Common myeloid progenitor, CD34-positive (primary cell): ENCODE measurements around the gene RUNX1.

Source experiments
- CTCF ChIA-PET: fragments of 350-600 bp; sonication (Branson Sonifier 250); formaldehyde crosslinking; loops from one replicate; lab custom pipeline; 2021; ENCODE audit warnings: antibody characterized with exemption; lab: Charles Lee
- POLR2A ChIA-PET: fragments of 350-600 bp; sonication (Branson Sonifier 250); formaldehyde crosslinking; loops from one replicate; lab custom pipeline; 2021; ENCODE audit warnings: antibody characterized with exemption; lab: Charles Lee
- DNase-seq, 3 donors: peaks; one replicate each; pipeline versions ENCODE4 v3.0.0 to v3.0.0-alpha.2; 2013
- H3K27ac ChIP-seq, 2 experiments: 1 replicate in 1 of 2; 2 replicates in 1 of 2; pipeline ENCODE4 v1.7.0; 2013; ENCODE audit warnings: inconsistent platforms in 2 of 2, low read length in 2 of 2, mild to moderate bottlenecking in 2 of 2, low read depth in 1 of 2, moderate library complexity in 1 of 2; ENCODE audit not compliant: severe bottlenecking in 2 of 2, insufficient read depth in 1 of 2, poor library complexity in 1 of 2
- H3K27me3 ChIP-seq, 5 experiments: replicated peaks in 2 of 5; 1 replicate in 3 of 5; 2 replicates in 2 of 5; pipeline versions ENCODE4 v1.6.1 to v1.7.0; 2013; ENCODE audit warnings: low read length in 4 of 5, mild to moderate bottlenecking in 2 of 5, moderate library complexity in 2 of 5, inconsistent platforms in 1 of 5; ENCODE audit not compliant: insufficient read depth in 5 of 5, control insufficient read depth in 4 of 5
- H3K36me3 ChIP-seq, 4 experiments: 1 replicate in 2 of 4; 2 replicates in 2 of 4; pipeline versions ENCODE4 v1.6.1 to v1.7.0; 2013; ENCODE audit warnings: low read length in 3 of 4, control low read depth in 1 of 4, mild to moderate bottlenecking in 1 of 4; ENCODE audit not compliant: control insufficient read depth in 4 of 4, insufficient read depth in 4 of 4
- H3K4me1 ChIP-seq, 4 experiments: 1 replicate in 3 of 4; 2 replicates in 1 of 4; pipeline versions ENCODE4 v1.6.1 to v1.7.1; 2013; ENCODE audit warnings: low read length in 3 of 4, mild to moderate bottlenecking in 3 of 4, control low read depth in 1 of 4, inconsistent platforms in 1 of 4, moderate library complexity in 1 of 4; ENCODE audit not compliant: control insufficient read depth in 4 of 4, insufficient read depth in 4 of 4; ENCODE audit errors: control extremely low read depth in 1 of 4
- H3K4me3 ChIP-seq, 7 experiments: 1 replicate in 4 of 7; 2 replicates in 3 of 7; pipeline versions ENCODE4 v1.5.1 to v1.7.0; 2013; ENCODE audit warnings: mild to moderate bottlenecking in 7 of 7, low read length in 6 of 7, moderate library complexity in 6 of 7, inconsistent platforms in 2 of 7, low read depth in 2 of 7, control low read depth in 1 of 7; ENCODE audit not compliant: insufficient read depth in 4 of 7, control insufficient read depth in 1 of 7; ENCODE audit errors: extremely low read depth in 1 of 7
- H3K9me3 ChIP-seq, 5 experiments: 1 replicate in 4 of 5; 2 replicates in 1 of 5; pipeline versions ENCODE4 v1.6.1 to v1.7.1; 2013; ENCODE audit warnings: low read length in 4 of 5, mild to moderate bottlenecking in 2 of 5, inconsistent platforms in 1 of 5, low read depth in 1 of 5, moderate library complexity in 1 of 5; ENCODE audit not compliant: control insufficient read depth in 4 of 5, insufficient read depth in 2 of 5; ENCODE audit errors: control extremely low read depth in 1 of 5
- WGBS: methylation state at CpG from one replicate; pipeline ENCODE4 v1.1.5; 2013; ENCODE audit not compliant: insufficient coverage; 5-methylcytosine and 5-hydroxymethylcytosine counted together

RUNX1 gene

GRCh38 chr21:34825948-34826548 lies 223.1 kb downstream of the RUNX1 start:
- Histone ChIP-seq H3K27ac (no peak overlapping the region), H3K9me3 (peaks cover 0 to 6% (median 0%) of the 10 kb centered on the region in 5 experiments), H3K36me3 (peaks cover 32 to 96% (median 81%) of the 10 kb centered on the region in 4 experiments), H3K4me3 (no peak overlapping the region), H3K4me1 (no peaks in the 10 kb centered on the region), H3K27me3 (no peaks in the 10 kb centered on the region)
- WGBS, result no CpG with 5 or more reads among the region's 3 CpGs
- ChIA-PET CTCF (interaction anchor here (1.7 kb wide), 1 partner anchor 10 kb away, joined by 4 read pairs; no protein-coding TSS in a partner anchor), POLR2A (no interaction called here)
- DNase-seq, result peak in 2 of 3 donors; percentile 55 to 75

DNA sequence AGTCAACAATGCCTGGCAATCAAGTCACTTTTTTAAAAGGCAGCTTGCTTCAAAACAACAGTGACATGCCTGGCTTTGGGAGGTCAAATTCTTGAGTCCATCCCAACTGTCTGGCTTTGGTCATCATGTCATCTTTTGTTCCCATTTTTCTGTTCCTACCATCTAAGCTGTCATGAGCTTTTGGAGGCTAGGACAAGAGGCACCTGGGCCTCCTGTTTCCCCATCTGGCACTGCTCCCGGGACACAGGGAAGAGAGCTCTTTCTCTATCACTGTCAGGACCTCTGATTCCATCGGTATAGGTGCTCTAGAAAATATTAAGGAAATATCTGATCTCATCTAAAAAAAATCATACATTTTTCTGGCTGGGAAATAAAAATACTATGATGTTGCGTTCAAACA lies 224.0 kb downstream of the RUNX1 start:
- H3K27ac ChIP-seq, result no peak overlapping the region
- no peaks in the 10 kb centered on the region for H3K4me1 ChIP-seq
- no peaks in the 10 kb centered on the region for H3K27me3 ChIP-seq
- H3K9me3 ChIP-seq, result peaks cover 0 to 6% (median 0%) of the 10 kb centered on the region in 5 experiments
- peaks cover 27 to 96% (median 82%) of the 10 kb centered on the region in 4 experiments for H3K36me3 ChIP-seq
- DNase-seq, result no peak
- ChIA-PET POLR2A (no interaction called here), CTCF (interaction anchor here (1.7 kb wide), 1 partner anchor 11 kb away, joined by 4 read pairs; no protein-coding TSS in a partner anchor)
- no peak overlapping the region for H3K4me3 ChIP-seq
- WGBS, result 100% methylated on average over 1 of the region's 3 CpGs

- Histone ChIP-seq H3K9me3 (peaks cover 0 to 6% (median 0%) of the 10 kb centered on the region in 5 experiments), H3K36me3 (peaks cover 26 to 96% (median 85%) of the 10 kb centered on the region in 4 experiments), H3K4me3 (no peak overlapping the region), H3K27me3 (no peaks in the 10 kb centered on the region), H3K4me1 (no peaks in the 10 kb centered on the region), H3K27ac (no peak overlapping the region)
- DNase-seq, result no peak
- WGBS, result no CpG with 5 or more reads among the region's 1 CpG
- POLR2A ChIA-PET, result no interaction called here
- CTCF ChIA-PET, result interaction anchor here (1.7 kb wide), 1 partner anchor 12 kb away, joined by 4 read pairs; no protein-coding TSS in a partner anchor
These were observed 224.8 kb downstream of the RUNX1 start for GRCh38 chr21:34824314-34824713.

GRCh38 chr21:34822942-34823341 lies 226.2 kb downstream of the RUNX1 start:
- ChIA-PET POLR2A (no interaction called here), CTCF (interaction anchor here (1.0 to 1.4 kb wide), 3 partner anchors 16 to 109 kb away, joined by 3 read pairs; no protein-coding TSS in a partner anchor)
- H3K4me1 ChIP-seq, result no peaks in the 10 kb centered on the region
- DNase-seq, result no peak
- no peak overlapping the region for H3K4me3 ChIP-seq
- peaks cover 21 to 96% (median 86%) of the 10 kb centered on the region in 4 experiments for H3K36me3 ChIP-seq
- H3K27ac ChIP-seq, result no peak overlapping the region
- H3K9me3 ChIP-seq, result peaks cover 0 to 6% (median 0%) of the 10 kb centered on the region in 5 experiments
- WGBS, result 100% methylated on average over 6 of the region's 6 CpGs
- H3K27me3 ChIP-seq, result no peaks in the 10 kb centered on the region

DNA sequence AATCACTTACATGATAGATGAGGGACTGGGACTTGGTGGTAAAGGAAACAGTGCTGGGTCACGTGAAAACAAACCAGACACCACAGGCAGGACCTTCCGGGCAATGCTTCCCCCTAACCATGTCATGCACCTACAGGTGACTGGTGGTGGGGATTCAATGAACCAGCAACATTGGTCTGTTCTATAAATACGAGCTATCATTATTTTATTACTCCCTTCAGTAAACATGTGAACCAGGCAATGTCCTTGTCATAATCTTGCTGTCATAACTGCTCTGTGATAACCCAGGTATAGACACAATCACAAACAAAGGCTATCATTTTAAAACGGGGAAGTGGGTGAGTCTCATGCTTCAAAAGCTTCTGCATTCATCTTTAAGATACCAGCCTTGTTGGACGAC lies 226.9 kb downstream of the RUNX1 start:
- Histone ChIP-seq H3K27me3 (no peaks in the 10 kb centered on the region), H3K4me3 (no peak overlapping the region), H3K36me3 (peaks cover 21 to 96% (median 85%) of the 10 kb centered on the region in 4 experiments), H3K9me3 (peaks cover 0 to 3% (median 0%) of the 10 kb centered on the region in 5 experiments), H3K4me1 (no peaks in the 10 kb centered on the region), H3K27ac (no peak overlapping the region)
- ChIA-PET POLR2A (no interaction called here), CTCF (interaction anchor here (1.0 to 1.4 kb wide), 3 partner anchors 15 to 108 kb away, joined by 3 read pairs; no protein-coding TSS in a partner anchor)
- WGBS, result 97% methylated on average over 3 of the region's 5 CpGs
- no peak for DNase-seq

DNA sequence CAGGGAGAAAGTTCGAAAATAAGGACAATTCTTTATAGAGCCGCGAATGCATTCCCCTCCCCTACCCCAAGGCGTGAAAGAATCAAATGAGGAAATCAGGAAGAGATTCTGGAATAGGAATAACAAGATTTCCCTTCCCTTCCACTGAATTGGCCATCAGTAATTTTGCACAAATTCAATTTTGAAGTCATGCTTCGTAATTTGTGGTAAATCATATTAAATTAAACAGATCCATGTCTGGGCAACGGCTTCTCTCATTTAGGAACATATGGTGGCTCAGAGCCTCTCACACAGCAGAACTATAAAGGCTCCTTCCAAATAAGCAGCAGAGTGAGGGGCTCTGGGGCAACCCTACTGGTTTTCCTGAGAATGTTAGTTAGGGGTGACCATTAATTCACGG lies 227.4 kb downstream of the RUNX1 start:
- Histone ChIP-seq H3K36me3 (peaks cover 26 to 96% (median 84%) of the 10 kb centered on the region in 4 experiments), H3K27me3 (no peaks in the 10 kb centered on the region), H3K4me3 (no peak overlapping the region), H3K4me1 (no peaks in the 10 kb centered on the region), H3K9me3 (peaks cover 0 to under 1% (median 0%) of the 10 kb centered on the region in 5 experiments), H3K27ac (no peak overlapping the region)
- CTCF ChIA-PET, result interaction anchor here (1.4 kb wide), 1 partner anchor 14 kb away, joined by 3 read pairs; no protein-coding TSS in a partner anchor
- 100% methylated on average over 2 of the region's 7 CpGs for WGBS
- POLR2A ChIA-PET, result no interaction called here
- DNase-seq, result no peak

DNA sequence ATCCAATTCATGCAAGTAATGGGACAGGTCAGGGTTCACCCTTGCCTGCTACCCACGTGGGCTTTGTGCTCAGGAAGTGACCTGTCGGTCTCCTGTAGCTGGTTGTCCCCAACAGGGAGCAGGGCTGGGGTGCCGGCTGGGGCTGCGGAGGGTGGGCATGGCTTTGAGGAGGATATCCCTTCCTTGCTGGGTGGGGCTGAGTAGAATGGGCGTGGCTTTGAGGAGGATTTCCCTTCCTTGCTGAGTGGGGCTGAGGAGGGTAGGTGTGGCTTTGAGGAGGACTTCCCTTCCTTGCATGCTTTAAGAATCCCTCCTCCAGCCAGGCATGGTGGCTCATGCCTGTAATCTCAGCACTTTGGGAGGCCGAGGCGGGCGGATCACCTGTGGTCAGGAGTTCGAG lies 229.1 kb downstream of the RUNX1 start:
- Histone ChIP-seq H3K27me3 (no peaks in the 10 kb centered on the region), H3K27ac (no peak overlapping the region), H3K36me3 (peaks cover 20 to 97% (median 86%) of the 10 kb centered on the region in 4 experiments), H3K4me3 (no peak overlapping the region), H3K9me3 (no peaks in the 10 kb centered on the region), H3K4me1 (no peaks in the 10 kb centered on the region)
- CTCF ChIA-PET, result interaction anchor here (1.3 kb wide), 1 partner anchor 22 kb away, joined by 4 read pairs; no protein-coding TSS in a partner anchor
- WGBS, result 94% methylated on average over 4 of the region's 9 CpGs
- POLR2A ChIA-PET, result no interaction called here
- no peak for DNase-seq
